ENCODE measurements around the gene GAL3ST3. TPM values are rescaled to one million over a fixed set of nuclear protein-coding genes. Genes with fewer than 3 reads are reported as not detected.

Gene GAL3ST3
- total RNA-seq, 2 donors from 2014 or later: 0.66 to 2.6 TPM

GRCh38 chr11:66069715-66070603, 21.0 kb upstream of the GAL3ST3 start, which contains the start of gene PACS1:
Gene PACS1 (plus strand): TSS chr11:66070272. CDS start chr11:66070487, 215 bp downstream.
- Histone ChIP-seq H3K27me3 (no peaks in the 10 kb centered on the region), H3K9me3 (no peaks in the 10 kb centered on the region), H3K4me1 (peaks cover 31% of the 10 kb centered on the region), H3K27ac (peak within 1 kb of the TSS; percentile 67 to 95 (median 88)), H3K4me3 (peak within 1 kb of the TSS; percentile 50 to 84), H3K36me3 (replicated peaks in 1 of 2; ENCODE audit: insufficient read depth in 1 of 2, low read depth in 2 of 2) (peaks cover 5 to 21% of the 10 kb centered on the region in 2 donors)
- intact Hi-C loops (cut with DNase I): loop anchor here (10.0 kb wide), 1 partner anchor 65 kb away; no protein-coding TSS in a partner anchor
- DNase-seq (peak; percentile 65 to 75 (median 70)), ATAC-seq (peak; percentile 77)
- TF ChIP-seq CTCF (IDR thresholded peaks at IDR 0.05): peak in 2 of 7 experiments; percentile 32 to 38
- TF ChIP-seq POLR2A (IDR thresholded peaks at IDR 0.05): peak in 2 of 3 donors; percentile 43 to 55
- WGBS, 2 donors: 1% methylated on average over 29 to 100 of the region's 120 CpGs

- peak; percentile 56 to 77 (median 70) for DNase-seq
- H3K4me3 ChIP-seq: no peak overlapping the region
- TF ChIP-seq POLR2A (IDR thresholded peaks at IDR 0.05) (no peak), CTCF (IDR thresholded peaks at IDR 0.05) (peak in 2 of 7 experiments; percentile 4 to 6)
- no peaks in the 10 kb centered on the region for H3K9me3 ChIP-seq
- peak; percentile 34 for ATAC-seq
- H3K27me3 ChIP-seq: no peaks in the 10 kb centered on the region
- H3K36me3 ChIP-seq (replicated peaks in 1 of 2; ENCODE audit: insufficient read depth in 1 of 2, low read depth in 2 of 2): peaks cover 5 to 21% of the 10 kb centered on the region in 2 donors
- intact Hi-C loops (cut with DNase I): loop anchor here (10.0 kb wide), 1 partner anchor 66 kb away; no protein-coding TSS in a partner anchor
- peak overlapping the region; percentile 67 to 95 (median 88) for H3K27ac ChIP-seq
- H3K4me1 ChIP-seq: peaks cover 31% of the 10 kb centered on the region
- WGBS, 2 donors: 10 to 22% methylated on average over 14 of the region's 14 CpGs
Measured at GRCh38 chr11:66068923-66069714, 20.2 kb upstream of the GAL3ST3 start.

GRCh38 chr11:66068154-66068821, 19.3 kb upstream of the GAL3ST3 start:
- intact Hi-C loops (cut with DNase I): loop anchor here (10.0 kb wide), 1 partner anchor 67 kb away; no protein-coding TSS in a partner anchor
- Histone ChIP-seq H3K4me1 (peaks cover 31% of the 10 kb centered on the region), H3K36me3 (replicated peaks in 1 of 2; ENCODE audit: insufficient read depth in 1 of 2, low read depth in 2 of 2) (peaks cover 5 to 28% of the 10 kb centered on the region in 2 donors), H3K9me3 (no peaks in the 10 kb centered on the region), H3K27me3 (no peaks in the 10 kb centered on the region), H3K4me3 (no peak overlapping the region), H3K27ac (peak overlapping the region; percentile 67 to 95 (median 88))
- WGBS, 2 donors: 34 to 36% methylated on average over 10 to 17 of the region's 17 CpGs
- ATAC-seq (peak; percentile 39), DNase-seq (peak; percentile 73 to 81 (median 76))
- TF ChIP-seq POLR2A (IDR thresholded peaks at IDR 0.05): no peak
- TF ChIP-seq CTCF (IDR thresholded peaks at IDR 0.05): peak; percentile 72 to 88 (median 85)

- H3K27me3 ChIP-seq: no peaks in the 10 kb centered on the region
- H3K4me1 ChIP-seq: peaks cover 31% of the 10 kb centered on the region
- H3K36me3 ChIP-seq (replicated peaks in 1 of 2; ENCODE audit: insufficient read depth in 1 of 2, low read depth in 2 of 2): peaks cover 9 to 33% of the 10 kb centered on the region in 2 donors
- DNase-seq: no peak
- TF ChIP-seq CTCF (IDR thresholded peaks at IDR 0.05) (no peak), POLR2A (IDR thresholded peaks at IDR 0.05) (no peak)
- 80 to 96% methylated on average over 4 of the region's 4 CpGs for WGBS, 2 donors
- no peak for ATAC-seq
- no peaks in the 10 kb centered on the region for H3K9me3 ChIP-seq
- peak overlapping the region in 3 of 4 donors; percentile 87 to 95 (median 89) for H3K27ac ChIP-seq
- intact Hi-C loops (cut with DNase I): loop anchor here (10.0 kb wide), 1 partner anchor 67 kb away; no protein-coding TSS in a partner anchor
- H3K4me3 ChIP-seq: no peak overlapping the region
Measured at GRCh38 chr11:66067640-66068039, 18.7 kb upstream of the GAL3ST3 start.

Data from body of pancreas (tissue), 4 donors.